BE2C (cell line): ENCODE measurements around the gene MRPL55.

Experiments
- DNase-seq: peaks from one replicate; pipeline ENCODE4 v3.0.0-alpha.2; 2020
- H3K27me3 ChIP-seq: fragments of 250-450 bp; sonication (Bioruptor Pico); 2 replicates; pipeline ENCODE4 v1.5.1; 2020; ENCODE audit warnings: mild to moderate bottlenecking
- H3K36me3 ChIP-seq: fragments of 250-450 bp; sonication (Bioruptor Pico); 2 replicates; pipeline ENCODE4 v1.5.1; 2020; ENCODE audit warnings: mild to moderate bottlenecking
- H3K4me1 ChIP-seq: fragments of 250-450 bp; sonication (Bioruptor Pico); 2 replicates; pipeline ENCODE4 v1.5.1; 2020
- H3K4me3 ChIP-seq: 2 replicates; pipeline ENCODE4 v1.5.1; 2011; ENCODE audit warnings: low read depth, low read length
- H3K9me3 ChIP-seq: fragments of 250-450 bp; sonication (Bioruptor Pico); 2 replicates; pipeline ENCODE4 v1.5.1; 2020
- TF ChIP-seq, protein P1 (sequence below): IDR thresholded peaks from 2 replicates; pipeline ENCODE4 v1.5.1; 2012; ENCODE audit warnings: mild to moderate bottlenecking, low read depth, low read length

MRPL55 gene

DNA sequence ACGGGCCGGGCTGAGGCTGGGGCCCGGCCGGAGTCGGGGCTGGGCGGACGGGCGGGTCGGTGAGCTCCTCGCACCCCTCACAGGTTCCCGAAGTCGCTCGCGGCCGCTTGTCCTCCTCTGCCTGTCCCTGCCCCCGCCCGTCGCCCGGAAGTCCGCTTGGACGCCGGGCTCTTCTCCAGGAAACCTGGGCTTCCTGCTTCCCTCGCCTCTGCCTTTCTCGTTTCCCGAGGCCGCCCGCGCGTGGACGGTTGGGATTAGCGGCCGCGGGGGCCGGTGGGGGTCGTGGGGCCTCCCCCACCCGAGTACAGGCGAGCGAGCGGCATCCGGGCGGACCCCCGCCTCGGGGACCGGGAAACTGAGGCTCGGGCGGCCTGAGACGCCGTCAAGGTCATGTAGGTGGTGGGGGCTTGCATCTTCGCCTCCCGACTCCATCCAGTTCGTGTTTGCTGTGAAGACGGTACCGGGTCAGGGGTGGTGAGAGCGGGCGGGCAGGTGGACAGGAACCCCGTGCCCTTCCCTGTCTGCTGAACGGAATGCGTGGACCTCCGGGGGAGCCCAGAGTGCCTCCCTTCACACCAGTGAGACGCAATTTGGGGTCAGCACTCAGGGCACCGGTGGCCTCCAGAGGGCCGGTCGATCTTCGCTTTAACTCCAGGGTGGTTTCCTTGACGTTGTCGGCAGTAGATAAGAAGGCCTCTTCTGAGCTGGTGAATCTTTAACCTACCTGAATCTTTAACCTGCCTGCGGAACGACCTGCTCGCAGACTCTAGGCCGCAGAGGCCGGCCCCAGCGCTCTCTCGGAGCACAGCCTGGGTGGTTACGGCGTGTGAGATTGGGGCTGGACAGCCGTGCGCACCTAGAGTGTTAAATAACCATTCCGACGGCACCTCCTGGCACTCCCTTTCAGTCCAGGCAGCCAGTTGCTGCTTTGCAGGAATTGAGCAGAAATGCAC is 25.9 kb downstream of the MRPL55 start:
- Histone ChIP-seq H3K4me1 (peaks cover 6% of the 10 kb centered on the region), H3K36me3 (peaks cover 39% of the 10 kb centered on the region)

DNA sequence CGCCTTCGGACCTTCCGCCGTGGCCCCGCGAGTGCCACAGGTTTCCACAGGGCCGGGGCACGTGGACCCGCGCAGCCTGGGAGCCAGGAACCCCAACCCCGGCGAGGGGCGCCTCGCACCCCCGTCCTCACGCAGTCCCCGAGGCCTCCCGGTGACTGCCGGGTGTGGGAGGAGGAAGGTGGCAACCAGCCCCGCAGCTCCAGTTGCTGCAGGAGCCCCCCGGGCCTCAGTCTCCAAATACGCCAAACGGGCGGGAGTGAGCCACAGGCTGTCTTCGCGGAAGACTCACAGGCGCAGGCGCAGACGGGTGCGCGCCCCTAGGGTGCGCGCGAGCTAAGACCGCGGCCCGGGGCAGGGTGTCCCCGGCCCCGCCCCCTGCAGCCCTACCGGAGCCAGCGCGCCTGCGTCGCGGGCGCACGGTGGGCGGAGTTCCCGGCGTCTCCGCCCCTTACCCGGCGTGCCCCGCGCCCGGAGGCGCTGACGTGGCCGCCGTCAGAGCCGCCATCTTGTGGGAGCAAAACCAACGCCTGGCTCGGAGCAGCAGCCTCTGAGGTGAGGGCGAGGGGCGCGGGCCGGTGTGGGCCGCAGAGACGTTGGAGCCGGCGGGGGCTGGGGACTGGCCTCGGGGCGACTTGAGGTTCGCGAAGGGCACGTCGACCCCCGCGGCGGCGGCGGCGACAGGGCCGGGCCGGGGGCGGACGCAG is 26.7 kb downstream of the MRPL55 start, which contains the start of gene ARF1:
Gene ARF1 (plus strand): TSS at position 495 of the 704 bp plus-strand sequence. CDS start 14,407 bp downstream, outside the sequence.
- peaks cover 32% of the 10 kb centered on the region for H3K36me3 ChIP-seq
- DNase-seq: peak; percentile 95
- no peaks in the 10 kb centered on the region for H3K9me3 ChIP-seq
- H3K4me3 ChIP-seq: peak within 1 kb of the TSS; percentile 92
- H3K27me3 ChIP-seq: no peaks in the 10 kb centered on the region
- peaks cover 6% of the 10 kb centered on the region for H3K4me1 ChIP-seq
- TF ChIP-seq, protein P1, sequence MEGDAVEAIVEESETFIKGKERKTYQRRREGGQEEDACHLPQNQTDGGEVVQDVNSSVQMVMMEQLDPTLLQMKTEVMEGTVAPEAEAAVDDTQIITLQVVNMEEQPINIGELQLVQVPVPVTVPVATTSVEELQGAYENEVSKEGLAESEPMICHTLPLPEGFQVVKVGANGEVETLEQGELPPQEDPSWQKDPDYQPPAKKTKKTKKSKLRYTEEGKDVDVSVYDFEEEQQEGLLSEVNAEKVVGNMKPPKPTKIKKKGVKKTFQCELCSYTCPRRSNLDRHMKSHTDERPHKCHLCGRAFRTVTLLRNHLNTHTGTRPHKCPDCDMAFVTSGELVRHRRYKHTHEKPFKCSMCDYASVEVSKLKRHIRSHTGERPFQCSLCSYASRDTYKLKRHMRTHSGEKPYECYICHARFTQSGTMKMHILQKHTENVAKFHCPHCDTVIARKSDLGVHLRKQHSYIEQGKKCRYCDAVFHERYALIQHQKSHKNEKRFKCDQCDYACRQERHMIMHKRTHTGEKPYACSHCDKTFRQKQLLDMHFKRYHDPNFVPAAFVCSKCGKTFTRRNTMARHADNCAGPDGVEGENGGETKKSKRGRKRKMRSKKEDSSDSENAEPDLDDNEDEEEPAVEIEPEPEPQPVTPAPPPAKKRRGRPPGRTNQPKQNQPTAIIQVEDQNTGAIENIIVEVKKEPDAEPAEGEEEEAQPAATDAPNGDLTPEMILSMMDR: no peak

More for the DNA sequence above, 25.9 kb downstream of the MRPL55 start:
- no peaks in the 10 kb centered on the region for H3K27me3 ChIP-seq
- H3K4me3 ChIP-seq: peak overlapping the region; percentile 92
- H3K9me3 ChIP-seq: no peaks in the 10 kb centered on the region
- no peak for DNase-seq
- TF ChIP-seq, protein P1: no peak

DNA sequence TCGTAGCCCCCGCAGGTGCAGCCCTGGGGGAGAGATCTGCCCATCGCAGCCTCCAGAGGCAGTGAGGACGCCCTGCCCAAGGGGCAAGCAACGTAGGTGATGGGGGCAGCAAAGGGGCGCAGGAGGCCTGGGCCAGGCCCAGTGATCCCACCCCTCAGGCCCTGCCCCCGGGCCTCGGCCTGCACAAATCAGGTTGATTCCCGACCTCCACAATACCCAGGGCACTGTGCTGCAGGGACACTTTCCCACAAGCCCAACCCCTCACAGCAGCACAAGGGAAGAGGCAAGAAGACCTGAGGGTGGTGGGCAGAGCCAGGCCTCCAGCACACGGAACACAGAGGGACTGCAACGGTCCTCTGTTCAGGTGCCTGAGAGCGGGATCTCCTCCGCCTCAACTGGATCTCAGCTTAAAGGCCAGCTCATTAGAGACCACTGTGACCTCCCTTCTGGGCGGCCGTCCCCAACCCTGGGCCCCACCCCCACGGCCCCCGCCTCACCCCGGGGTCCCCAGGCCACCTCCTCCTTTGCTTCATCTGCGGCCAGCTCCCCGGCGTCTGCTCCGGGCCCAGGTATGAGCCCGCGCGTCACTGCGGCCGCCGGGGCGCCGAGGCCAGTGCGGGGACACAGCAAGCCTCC is 27.4 kb downstream of the MRPL55 start:
- H3K4me3 ChIP-seq: peak overlapping the region; percentile 92

DNA sequence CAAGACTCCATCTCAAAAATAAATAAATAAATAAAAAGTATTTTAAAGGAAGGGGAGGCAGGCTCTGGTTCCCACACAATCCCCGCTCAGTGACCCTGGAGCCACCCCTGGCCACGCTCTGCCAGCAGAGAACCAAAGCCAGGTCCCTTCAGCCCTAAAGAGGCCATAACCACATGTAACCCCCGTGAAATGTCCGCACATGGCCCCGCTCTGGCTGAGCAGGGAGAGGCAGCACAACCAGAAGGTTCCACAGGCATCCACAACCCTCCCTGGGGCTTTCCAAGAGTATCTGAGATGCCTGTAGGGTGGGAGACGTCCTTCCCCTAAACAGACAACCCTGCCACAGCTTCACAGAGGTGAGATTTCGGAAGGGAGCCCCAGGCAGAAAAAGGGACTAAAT is 28.0 kb downstream of the MRPL55 start:
- no peaks in the 10 kb centered on the region for H3K27me3 ChIP-seq
- H3K4me3 ChIP-seq: peak overlapping the region; percentile 92; the same call in 1 of the 2 replicates
- peaks cover 32% of the 10 kb centered on the region for H3K36me3 ChIP-seq
- peaks cover 6% of the 10 kb centered on the region for H3K4me1 ChIP-seq
- DNase-seq: no peak
- TF ChIP-seq, protein P1: no peak
- H3K9me3 ChIP-seq: no peaks in the 10 kb centered on the region

More for the DNA sequence above, 27.4 kb downstream of the MRPL55 start:
- Histone ChIP-seq H3K4me1 (peaks cover 6% of the 10 kb centered on the region), H3K27me3 (no peaks in the 10 kb centered on the region), H3K36me3 (peaks cover 32% of the 10 kb centered on the region), H3K9me3 (no peaks in the 10 kb centered on the region)
- no peak for DNase-seq
- TF ChIP-seq, protein P1: no peak

DNA sequence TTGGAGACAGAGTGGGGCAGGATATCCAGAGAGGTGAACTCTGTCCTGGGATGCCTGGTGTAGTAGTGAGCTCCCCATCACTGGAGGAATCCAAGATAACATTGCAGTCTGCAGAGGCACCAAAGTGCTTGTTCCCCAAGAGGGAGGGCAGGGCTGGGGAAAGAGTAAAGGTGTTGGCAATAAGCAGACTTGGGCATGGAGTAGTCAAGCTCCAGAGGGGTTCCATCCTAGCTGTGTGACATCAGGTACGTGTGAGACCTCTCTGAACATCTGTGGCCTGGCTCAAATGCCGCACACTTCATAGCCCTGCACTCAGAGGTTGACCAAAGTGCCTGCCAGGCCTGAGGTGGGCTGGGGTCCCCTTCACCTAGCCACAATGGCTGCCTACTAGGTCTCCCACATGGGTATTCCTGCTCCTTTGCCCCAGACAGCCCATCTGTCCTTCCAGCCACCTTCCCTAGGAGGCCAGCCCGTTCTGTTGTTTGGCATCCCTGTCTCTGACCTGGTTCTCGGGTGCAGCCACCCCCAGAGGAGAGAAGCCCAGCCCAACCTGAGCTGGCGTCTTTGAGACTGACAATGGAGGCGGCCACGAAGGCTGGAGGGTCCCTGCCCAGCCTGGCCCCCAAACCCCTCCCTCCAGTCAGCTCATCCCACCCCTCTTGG is 29.4 kb downstream of the MRPL55 start:
- H3K9me3 ChIP-seq: no peaks in the 10 kb centered on the region
- H3K27me3 ChIP-seq: no peaks in the 10 kb centered on the region
- no peak for DNase-seq
- H3K36me3 ChIP-seq: peaks cover 19% of the 10 kb centered on the region
- H3K4me3 ChIP-seq: no peak overlapping the region
- H3K4me1 ChIP-seq: peaks cover under 1% of the 10 kb centered on the region
- TF ChIP-seq, protein P1: no peak
